HG03095 (cell line): ENCODE measurements around the gene KCNQ1.

Experiments
- ATAC-seq: cut with Tn5 transposase; IDR thresholded peaks from one replicate; pipeline ENCODE4 v1.9.1; 2021; ENCODE audit warnings: moderate library complexity; ENCODE audit not compliant: unreplicated experiment

The KCNQ1 gene

DNA sequence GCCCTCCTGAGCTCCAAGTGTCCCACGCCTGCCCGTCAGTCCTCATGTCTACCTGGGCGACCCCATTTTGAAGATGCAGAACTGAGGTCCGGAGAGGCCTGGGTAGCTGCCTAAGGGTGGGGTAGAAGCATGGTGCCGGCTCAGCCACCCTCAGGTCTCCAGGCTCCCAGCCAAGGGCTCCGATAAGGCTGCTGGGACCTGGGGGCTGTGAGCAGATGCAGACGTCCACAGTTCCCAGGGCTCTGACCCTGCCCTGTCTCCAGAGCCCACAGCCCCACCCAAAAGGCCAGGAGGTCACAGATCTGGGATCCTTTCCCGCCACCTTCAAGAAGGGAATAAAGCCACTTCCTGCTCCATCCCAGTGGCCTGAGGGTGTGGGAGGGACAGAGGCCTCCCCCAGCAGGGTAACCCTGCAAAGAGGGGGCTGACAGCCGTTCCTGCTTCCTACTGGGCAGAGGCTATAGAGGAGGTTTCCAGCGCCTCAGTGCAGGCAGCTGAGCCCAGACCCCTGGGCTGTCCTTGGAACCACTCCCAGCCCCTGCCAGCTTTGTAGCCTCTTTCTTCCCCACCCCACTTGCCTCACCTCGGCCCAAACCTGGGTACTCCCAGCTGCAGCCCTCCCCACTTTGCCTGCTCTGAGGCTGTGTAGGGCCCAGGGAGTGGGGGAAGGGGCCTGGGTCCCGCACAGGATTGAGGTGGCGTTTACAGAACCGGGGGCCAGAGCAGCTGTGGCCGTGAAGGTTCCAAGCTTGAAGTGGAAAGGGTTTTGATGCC lies 355.3 kb downstream of the KCNQ1 start:
- no peak for ATAC-seq

DNA sequence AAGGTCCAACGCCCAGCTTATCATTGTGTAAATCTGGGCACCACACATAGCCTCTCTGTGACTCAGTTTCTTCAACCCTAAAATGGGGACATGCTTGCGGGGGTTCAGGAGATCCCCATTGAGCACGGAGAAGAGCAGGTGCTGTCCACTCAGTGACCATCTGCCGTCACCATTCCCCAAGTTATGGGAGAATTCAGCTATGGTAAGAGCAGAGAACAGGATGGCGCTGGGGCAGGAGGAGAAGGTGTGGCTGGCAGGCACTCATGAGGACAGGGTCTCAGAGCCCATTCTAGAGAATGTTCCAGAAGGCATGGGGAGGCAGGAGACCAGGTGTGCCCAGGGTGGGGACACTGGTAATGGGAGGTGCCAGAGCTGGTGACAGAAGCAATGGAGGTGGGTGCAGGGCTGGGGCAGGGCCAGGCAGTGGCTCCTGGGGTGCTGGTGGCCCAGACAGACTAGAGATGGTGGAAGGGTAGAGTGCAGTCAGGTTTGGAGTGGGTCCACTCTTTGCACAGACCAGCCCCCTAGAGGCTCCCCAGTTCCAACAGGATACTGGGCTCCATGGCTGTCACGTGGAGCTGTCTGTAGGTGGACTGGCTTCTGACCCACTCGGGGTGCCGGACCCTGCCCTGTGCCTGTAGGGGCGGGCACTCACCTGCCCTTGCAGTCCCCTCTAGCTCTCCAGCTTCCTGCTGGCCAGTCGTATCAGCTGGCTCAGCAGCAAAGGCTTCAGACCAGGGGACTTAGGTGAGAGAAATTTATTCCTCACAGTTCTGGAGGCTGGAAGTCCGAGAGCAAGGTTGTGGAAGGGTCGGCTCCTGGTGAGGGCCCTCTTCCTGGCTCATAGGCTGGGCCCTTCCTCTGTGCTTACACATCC lies 356.1 kb downstream of the KCNQ1 start:
- no peak for ATAC-seq

DNA sequence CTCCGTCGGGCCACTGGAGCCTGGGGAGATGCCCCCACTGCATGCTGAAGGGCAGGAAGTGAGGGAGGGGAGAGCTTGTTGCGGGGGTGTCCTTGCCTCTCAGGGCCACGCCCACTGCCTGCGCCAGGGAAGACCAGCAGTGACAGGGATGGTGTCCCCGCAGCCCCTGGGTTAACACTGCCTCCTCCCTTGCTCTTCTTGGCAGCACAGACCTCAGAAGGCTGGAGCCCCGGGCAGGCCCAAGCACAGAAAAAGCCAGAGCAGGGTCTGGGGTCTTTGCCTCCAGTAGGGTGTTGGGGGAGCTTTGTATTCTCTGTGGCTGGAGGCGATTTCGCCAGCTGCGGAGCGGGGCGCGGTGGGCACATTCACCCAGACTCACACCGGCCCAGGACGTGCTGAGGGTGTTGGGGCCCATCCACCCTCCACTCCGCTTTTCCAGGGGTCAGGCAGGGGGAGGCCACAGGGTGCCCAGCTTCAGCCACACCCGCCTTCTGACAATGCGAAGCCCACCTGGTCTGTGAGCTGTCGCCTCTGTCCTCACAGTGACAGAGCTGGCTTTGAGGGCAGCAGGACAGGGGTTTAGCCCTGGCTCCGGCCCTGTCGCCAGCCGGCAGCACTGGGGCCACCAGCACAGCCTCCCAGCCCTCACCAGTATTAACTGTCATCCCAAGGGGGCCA lies 357.0 kb downstream of the KCNQ1 start:
- no peak for ATAC-seq

DNA sequence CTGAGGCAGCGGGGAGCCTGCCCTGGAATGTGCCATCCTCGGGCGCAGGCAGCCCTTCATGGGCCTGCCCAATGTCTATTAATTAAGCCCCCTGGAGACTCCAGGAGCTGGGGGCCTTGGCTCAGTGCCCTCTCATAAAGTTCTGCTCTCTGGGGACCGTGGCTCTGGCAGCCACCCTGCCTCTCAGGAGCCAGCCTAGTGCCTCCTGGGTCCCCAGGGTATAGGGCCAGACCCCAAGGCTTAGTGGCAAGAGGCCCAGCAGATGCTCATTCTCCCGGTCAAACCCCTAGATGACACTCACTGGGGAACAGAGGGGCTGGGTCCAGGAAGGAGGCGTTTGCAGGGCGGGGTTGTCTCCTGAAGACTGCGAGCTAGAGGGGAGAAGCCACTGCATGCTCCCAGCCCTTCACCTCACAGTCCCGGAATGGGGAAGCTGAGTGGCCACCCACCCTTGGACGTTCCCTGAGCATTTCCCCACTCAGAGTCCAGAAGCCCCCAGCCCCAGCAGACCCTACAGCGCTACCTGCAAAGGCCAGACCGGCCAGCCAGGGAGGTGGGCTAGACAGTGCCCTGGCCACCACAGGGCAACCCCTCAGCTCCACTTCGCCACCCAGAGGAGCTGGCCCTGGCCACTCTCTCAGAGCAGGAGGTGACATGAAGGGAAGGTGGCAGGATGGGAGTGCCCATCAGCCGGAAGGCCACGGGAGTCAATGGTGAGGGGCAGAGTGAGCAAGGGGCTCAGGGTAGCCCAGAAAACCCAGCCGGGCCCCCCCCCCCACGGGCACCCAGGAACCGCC lies 357.8 kb downstream of the KCNQ1 start:
- ATAC-seq = no peak

DNA sequence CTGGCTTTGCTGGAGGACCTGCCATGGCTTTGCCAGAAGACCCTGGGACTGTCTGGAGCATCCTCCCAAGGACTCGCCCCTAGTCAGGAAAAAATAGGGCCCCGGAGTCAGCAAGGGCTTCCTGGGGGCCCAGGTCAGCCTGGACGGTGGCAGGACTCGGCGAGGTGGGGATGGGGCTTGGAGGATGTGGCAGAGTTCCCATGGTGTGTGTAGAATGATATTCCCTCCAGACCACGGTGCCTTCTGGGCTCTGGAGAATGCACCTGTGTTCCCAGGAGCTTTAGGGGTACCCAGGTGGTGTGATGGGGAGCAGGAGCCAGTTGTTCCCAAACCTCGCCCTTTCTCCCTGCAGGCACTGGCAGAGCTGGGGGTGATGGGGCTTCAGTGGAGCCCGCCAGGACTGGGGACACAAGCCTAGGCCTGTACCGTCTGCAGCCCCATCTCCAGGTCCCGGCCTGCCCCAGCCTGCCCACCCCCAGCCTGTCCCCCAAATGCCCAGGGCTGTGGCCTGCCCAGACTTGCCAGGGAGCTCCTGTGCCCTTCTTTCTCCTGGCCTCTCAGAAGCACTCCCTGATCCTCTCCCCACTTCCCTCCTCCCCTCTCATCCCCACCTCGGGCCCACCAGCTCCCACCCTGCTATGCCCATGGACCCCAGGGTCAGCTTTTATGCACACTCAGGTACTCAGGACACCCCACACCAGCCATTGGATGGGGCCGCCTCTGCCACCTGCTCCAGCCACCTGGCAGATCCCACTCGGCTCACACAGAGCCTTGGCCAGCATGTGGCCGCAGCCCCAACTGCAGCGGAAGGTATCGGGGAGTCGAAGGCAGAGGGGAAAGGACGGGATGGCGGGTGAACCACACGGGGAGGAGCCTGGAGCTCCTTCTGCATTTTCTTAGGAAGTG lies 358.6 kb downstream of the KCNQ1 start:
- no peak for ATAC-seq

DNA sequence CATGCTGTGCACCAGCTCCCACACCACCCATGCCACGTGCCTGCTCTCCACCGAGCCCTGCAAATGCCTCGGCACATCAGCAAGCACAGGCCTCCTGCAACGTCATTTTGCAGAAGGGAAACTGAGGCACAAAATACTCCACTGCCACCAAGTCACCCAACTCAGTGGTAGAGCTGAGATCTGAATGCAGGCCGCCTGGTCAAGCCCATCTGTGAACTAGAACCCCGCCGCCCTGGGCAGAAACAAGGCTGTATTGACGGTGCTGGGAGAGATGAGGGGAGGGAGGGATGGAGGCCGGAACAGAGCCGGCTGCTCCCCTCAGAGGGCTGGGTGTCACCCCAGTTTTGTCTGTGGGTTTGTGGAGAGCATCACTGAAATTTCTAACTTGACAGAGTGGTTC lies 359.4 kb downstream of the KCNQ1 start:
- ATAC-seq = no peak

DNA sequence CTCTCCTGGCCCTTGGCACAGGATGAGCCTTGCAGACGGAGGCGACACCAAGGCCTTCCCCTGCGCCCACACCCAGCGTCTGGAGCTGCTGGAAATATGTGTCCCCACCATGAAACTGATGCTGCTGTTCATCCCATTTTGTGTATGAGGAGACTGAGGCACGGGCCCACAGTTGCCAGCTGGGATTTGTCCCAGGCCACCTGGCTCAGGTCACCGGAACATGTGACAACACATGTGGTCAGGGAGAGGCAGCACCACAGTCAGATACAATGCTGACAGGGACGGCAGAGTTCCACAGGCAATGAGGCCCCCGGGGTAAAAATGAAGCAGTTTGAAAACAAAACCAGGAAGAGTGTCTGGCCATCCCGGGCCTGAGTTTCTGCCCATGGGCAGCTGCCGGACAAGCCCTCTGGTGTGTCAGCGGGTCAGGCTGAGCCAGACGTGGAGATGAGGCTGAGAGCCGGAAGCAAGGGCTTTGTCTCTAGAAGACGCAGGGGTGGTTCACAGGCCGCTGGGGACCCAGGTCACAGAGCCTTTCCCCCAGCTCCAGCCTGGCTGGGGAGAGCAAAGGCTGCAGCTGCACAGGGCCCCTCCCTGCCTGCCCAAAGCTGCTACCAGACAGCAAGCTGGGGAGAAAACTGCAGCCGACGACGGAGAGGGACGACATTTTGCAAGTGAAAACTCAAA lies 360.0 kb downstream of the KCNQ1 start:
- no peak for ATAC-seq

DNA sequence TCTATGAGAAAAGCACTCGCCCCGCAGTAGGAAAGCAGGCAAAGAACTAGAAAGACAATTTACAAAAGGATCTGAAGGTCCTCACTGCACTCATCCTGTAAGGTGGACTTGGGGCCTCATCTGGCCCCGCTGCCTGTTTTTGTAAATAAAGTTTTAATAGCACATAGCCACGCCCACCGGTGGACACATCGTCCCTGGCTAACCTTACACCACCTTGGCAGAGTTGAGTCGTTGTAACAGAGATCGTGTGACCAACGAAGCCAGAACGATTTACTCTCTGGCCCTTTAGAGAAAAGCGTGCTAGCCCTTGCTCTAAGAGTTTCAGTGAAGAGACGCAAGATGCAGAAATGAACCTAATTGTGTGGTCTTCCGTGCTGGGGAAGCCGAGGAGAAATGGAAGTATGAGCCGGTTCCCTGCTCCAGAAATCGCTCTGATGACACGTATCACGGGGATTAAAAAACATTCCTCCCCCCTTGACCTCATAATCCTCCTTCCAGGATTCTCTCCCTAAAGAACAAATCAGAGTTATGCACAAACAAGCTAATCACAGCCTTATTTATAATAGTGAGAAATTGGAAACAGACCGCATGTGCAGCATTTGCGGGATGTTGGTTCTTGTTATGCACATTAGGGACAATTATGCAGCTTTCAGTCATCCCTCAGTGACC lies 360.7 kb downstream of the KCNQ1 start:
- ATAC-seq = no peak

DNA sequence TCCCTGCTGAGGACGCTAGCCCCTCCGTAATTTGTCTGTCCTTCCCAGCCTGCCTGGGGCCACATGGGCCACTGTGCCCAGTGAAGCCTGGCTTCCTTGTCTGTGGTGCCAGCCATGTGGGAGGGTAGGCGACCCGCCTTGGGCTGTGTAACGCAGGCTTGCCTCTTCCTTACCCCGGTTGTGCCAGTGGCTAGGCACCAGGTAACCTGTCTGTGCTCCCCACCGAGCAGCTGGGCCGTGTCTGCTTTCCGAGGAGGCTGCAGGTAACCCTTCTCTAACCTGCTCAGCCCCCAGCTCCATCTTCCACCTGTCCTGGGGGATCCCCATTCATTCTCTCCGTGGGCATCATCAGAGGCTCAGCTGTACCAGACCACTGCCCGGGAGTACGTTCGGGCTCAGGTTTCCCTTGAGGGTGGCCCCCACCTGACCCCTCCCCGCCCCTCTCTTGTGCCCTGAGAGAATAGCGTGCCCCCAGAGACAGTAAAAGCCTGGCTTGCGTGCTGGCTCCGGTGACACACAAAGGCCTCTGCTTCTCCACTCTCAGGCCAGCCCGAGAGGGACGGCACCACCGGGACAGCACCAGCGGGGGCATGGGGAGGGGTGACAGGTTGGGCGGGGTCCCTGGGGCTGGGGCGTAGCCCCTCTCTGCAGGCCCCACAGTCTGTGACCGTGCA lies 361.7 kb downstream of the KCNQ1 start:
- ATAC-seq = no peak

DNA sequence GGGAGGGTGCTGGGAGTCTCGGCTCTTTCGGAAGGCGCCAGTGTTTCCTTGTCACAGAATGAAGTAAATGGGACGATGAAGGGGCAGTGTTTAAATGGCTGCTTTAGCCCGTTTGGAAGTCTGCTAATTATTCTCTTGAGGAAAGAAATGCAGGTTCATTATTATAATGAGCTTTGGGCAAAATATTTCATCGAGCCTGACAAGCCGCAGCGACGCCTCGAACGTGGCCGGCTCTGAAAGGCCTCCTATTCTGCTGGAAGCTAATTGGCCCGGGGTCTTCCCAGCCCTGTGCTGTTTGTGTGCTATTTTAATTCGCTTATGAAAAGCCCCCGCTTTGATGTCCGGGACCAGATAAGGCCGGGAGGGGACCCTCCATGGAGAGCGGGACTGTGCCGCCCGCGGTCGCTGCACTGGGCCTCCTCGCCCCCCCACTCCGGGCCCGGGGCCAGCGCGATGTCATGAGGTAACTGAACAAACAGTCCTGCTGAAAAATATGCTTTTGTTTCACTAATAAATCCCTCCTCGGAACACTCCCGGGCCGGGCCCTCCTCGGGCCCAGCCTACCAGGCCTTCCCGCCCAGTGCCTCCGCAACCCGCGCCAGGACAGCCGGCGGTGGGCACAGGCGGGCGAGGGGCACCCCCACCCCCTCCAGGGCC lies 362.3 kb downstream of the KCNQ1 start:
- no peak for ATAC-seq

DNA sequence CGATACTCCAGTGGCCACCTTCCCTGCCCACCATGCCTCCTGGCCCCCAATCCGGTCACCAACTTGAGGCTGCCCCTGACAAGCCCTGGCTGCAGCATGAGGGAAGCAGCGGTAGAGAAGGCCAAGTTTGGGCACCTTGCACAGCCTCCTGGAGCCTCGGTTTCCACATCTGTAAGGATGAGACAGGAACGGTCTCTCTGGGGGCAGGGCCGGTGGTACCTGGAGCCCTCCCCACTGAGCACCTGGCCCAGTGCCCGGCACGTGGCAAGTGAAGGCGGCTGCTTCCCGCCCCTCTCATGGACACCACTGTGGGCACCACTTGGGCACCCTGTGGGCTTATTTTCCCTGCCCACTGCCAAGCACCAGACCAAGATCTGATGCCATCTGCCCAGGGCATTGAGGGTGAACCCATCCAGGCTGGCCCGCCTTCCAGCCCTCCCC lies 363.0 kb downstream of the KCNQ1 start:
- no peak for ATAC-seq

DNA sequence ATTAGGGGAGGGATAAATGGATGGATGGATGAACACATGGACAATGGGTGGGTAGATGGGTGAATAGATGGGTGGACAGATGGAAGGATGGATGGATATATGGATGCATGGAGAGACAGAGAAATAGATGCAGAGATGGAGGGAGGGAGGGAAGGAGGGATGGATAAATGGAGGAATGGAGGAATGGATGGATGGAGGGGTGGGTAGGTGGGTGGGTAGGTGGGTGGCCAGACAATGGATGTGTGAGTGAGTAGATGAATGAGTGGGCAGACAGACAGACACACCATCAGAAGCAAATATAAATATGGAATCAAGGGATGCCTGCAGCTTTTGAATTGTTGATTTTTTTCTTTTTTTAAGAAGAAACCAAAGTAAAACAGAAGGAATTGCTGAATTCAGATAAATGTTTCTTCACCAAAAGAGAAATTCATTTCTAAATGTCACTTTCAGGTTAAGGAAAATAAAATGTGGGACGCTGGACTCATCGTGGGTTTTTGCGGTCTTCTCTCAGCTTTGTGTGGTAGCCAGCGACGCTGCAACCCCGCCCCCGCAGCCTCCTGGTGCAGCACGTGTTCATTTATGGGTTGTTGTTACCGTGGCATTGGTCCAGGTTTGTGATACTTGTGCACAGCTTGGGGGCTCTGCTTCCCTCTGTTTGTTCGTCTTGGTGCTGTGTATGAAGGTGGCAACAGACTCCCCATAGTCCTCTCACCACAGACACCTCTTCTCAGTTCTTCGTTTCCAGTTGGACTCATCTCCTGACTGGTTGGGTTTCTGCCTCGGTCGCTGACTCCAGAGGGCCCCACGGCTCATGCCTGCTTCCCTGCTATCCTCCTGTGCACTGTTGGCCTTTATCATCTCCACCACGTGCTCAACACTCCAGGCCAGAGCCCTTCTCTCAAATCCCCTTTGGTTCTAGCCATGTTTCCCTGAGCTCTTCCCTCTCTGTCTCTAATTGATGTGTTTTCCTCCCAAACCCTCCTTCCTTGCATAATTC lies 364.3 kb downstream of the KCNQ1 start:
- no peak for ATAC-seq

DNA sequence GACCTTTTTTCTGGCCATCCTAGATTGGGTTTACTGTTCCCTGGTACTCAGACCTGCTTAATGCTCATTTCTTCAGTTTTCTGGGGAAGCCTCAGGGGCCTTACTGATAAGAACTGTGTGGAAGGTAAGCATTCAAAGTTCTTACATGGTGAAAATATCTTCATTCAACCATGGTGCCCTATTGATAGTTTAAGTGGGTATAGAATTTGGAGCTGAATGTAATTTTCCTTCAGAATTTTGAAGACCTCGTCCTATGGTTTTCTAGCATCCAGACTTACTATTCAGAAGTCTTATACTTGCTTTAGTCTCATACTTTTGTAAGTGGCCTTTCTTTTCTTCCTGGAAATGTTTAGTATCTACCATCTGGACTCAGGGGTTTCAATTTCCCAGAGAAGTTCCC lies 365.0 kb downstream of the KCNQ1 start:
- no peak for ATAC-seq

DNA sequence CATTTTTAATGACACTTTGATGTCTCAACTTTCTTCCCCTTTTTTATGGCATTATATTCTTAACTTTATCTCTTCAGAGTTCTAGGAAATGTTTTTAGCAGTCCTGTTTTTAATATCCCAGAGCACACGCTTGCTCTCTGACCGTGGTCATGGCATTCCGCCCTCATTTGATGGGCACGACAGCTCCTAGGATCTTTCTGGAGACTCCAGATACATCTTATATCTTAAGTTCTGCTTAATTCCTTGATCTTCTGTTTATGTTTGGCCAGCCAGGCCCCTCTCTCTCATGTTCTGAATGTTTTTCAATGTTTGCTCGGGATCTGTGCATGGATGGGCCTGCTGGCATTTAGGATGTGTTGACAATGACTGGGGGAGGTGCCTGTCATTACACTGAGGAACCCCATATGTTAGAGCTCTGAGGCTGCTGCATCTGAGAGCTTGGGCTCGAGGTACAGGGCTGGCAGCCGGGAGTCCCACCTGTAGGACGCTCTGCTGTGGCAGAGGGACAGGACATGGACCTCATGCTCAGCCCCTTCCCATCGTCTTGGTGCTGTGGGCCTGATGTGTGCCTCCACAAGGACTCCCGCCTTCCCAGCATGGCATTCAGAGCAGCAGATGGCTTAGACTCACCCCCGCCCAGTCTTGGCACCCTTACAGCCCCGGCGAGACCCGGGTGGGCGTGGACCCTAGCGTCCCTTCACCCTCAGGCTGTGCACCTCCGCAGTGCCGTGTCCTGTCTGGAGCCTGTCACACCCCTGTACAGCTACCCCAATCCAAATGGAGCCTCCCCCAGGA lies 365.8 kb downstream of the KCNQ1 start:
- ATAC-seq = no peak

DNA sequence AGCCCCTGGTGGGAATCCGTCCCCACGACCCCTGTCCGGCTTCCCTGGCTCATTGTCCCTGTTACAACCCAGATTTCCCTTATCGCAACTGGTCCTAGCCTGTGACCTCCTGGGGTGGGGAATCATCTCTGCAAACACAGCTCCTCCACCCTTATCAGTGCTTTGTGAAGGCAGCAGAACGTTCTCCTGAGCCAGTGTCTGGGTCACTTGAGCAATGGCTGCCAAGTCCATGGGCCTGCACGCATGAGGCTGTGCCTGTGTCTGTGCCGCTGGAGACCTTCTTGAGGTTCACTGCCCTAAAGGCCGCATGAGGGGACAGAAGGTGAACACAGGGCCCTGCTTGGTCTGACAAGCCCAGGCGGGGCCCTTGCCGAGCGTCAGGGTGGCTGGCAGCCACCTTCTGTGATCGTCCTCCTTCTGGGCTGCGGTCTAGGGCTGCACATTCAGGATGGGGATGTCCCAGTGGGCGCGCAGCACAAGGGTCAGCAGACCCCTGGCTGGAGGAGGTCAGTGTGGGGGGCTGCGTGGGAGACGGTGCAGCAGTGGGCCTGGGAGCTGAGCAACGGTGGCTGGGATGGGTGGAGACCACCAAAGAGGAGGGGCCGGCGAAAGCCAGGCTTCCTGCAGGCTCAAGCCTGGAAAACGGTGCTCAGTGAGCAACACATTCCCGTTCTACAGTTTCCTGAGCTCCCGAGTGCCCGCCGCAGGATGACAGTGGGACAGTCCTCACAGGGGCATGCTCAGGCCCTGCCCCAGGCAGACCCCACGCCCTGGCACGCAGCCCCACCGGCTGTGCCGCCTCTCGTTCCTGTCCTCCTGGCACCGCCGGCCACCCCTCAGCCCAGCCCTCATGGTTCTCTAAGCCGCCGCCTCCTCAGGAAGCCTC lies 366.6 kb downstream of the KCNQ1 start:
- no peak for ATAC-seq
